HG03432 (cell line): ENCODE results near the gene CFAP161.

Source experiments
- ATAC-seq: cut with Tn5 transposase; IDR thresholded peaks from one replicate; pipeline ENCODE4 v1.9.1; 2021; ENCODE audit warnings: mild to moderate bottlenecking, moderate library complexity; ENCODE audit not compliant: unreplicated experiment

The CFAP161 gene

DNA sequence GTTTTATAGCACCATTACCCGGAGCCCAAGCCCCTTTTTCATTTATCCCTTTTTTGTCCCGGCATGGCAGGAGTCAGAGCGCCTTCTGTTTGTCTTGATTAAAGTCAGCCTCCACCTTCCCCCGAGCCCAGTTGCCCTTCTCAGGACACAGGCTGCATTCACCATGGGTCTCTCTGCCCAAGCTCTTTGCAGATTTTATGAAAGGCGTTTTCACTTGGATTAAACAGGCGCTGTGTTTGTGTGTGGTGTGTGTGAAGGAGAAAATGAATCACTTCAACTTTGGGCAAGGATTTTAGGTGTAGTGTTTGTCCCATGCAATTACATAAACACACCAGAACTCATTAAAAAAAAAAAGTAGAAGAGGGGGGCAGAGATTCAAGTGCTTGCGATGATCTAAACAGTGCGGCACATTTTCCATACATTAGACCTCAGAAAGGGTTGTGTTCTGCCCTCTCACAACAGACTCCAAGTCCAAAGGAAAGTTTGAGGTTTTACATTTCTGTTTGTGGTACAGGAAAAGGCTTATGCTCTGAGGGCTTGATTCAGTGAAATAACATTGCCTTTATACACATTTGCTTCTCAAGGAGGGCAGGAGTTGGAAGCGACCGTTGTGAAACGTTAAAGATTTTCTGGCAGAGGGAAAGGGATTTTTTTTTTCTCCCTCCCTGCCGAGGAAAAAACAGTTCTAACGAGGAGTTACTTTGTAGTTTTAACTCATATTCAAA is 48.1 kb downstream of the CFAP161 start:
- ATAC-seq = no peak

GRCh38 chr15:81182756-81183438 is 48.8 kb downstream of the CFAP161 start:
- ATAC-seq = no peak

GRCh38 chr15:81183439-81183775 is 49.3 kb downstream of the CFAP161 start:
- no peak for ATAC-seq

DNA sequence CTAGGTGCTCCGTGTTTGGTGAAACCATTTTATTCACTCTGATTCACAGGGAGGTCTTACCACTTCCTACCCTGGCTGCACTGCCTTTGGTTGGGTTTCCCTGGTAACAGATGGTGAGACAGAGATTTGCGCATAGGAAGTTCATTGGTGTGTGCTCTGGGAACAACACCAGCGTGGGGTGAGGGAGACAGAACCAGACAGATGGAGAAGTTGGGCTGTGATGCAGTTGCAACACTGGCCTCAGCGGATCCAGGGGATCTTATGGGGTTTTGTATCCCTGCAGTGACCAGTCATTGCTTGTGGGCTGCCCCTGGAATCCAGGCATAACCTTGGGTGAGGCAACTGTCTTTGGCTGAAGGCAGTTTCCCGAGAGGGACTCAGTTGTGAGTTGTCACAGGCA is 50.1 kb downstream of the CFAP161 start:
- no peak for ATAC-seq

- ATAC-seq = no peak
Observed at GRCh38 chr15:81185631-81186295, 51.7 kb downstream of the CFAP161 start.

- ATAC-seq = no peak
Observed at GRCh38 chr15:81188354-81188753, 54.3 kb downstream of the CFAP161 start.

DNA sequence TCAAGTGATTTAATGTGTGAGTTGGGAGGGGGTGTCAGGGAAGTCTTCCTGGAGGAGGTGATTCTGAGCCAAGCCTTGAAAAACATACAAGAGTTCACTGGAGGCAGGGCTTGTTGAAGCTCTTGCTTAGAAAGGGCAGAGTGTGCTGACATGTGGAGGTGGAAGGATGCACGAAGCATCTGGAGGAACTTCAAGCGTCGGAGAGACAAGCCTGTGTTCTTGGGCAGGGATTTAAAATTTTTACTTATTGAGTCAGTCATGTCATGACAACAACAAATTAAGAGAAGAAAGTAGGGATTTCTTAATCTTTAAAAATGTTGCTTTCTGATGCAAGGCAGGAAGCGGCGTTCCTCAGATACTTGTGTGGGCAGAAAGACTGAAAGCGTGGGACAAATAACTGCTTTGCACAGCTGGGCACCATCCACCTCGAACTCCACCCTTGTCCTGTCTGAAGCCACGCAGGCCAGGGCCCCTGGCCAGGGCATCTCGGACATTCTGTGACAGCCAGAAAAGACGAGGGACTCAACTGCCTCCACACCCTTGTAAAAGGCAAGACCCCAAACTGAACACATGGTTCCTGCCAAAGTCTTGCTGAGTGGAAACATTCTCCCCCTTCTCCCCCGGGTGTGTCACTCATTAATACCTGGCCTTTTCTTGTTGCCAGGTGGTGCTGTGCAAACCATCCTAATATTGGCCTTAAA is 55.7 kb downstream of the CFAP161 start:
- no peak for ATAC-seq

DNA sequence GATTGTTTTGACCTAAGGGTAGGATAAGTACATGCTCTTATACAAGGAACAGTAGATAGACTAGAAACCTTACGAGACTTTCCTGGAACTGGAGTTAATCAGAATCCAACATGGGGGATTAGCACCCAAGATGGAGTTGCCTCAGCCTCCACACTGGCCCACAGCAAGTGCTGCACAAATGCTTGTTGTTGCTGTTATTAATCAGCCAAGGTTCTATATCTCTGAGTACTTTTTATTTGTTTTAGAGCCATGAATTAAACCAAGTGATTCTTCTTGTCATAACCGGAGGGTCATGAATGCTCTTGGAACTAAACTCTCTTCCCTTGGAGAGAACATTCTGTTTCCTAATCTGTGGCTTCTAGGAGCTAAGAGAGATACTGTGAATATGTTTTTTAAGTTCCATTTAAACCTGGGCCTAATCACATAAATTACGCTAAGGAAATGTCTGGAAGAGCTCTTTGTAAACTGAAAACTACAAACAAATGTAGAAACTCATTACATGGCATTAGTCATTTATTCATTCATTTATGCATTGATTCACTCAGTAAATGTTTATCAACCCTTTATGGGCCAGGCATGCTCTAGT is 56.9 kb downstream of the CFAP161 start:
- ATAC-seq = no peak

DNA sequence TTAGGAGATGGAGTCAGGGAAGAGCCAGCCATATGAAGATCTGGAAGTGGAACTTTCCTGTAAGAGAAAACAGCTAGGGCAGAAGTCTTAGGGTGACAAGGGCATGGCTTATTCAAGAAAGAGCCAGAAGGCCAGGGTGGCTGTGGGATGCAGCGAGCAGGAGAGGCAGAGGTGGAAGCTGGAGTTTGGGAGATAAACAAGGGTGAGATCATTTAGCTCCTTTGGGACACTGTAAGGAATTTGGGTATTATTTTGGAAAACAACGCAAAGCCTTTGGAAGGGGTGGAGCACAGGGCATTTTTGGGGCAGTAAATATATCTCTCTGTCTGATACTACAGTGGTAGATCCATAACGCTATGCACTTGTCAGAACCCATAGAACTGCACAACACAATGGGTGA is 57.6 kb downstream of the CFAP161 start:
- ATAC-seq = no peak

- ATAC-seq = no peak
Observed at GRCh38 chr15:81194723-81195122, 60.7 kb downstream of the CFAP161 start.

GRCh38 chr15:81195339-81195864 is 61.3 kb downstream of the CFAP161 start:
- no peak for ATAC-seq

- ATAC-seq = no peak
Observed at GRCh38 chr15:81196576-81197254, 62.6 kb downstream of the CFAP161 start, which contains the start of gene IL16. Gene IL16 (plus strand): TSS chr15:81196879. CDS start chr15:81225400, 28,521 bp downstream.

DNA sequence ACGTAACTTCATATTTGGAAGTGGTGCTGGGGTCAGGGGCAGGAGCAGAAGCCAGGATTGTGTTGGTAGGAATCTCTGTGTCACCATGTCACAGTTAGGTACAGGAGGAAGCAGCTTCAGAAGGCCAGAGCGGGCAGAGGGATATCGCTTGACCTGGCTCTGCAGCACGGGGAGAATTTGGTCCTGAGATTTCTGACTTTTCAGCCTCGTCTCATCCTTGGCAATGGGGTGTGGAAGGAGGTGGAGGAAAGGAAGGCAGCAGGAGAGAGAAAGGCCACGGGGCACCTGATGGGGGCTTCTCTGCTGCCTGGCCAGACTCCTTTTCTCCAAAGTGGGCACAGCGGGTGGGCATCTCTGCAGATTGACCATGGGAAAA is 63.2 kb downstream of the CFAP161 start:
- ATAC-seq = no peak

GRCh38 chr15:81197688-81198281 is 63.7 kb downstream of the CFAP161 start:
- ATAC-seq = no peak
